Measurements from ENCODE around the gene ZNF14. TPM values are rescaled to one million over a fixed set of nuclear protein-coding genes. Genes with fewer than 3 reads are reported as not detected.

The ZNF14 gene
- total and polyA plus RNA-seq, 2 experiments from 2014 or later, result 4.6 to 10.2 TPM

- DNase-seq (ENCODE audit: low spot score) (no peak), ATAC-seq (no peak)
- Histone ChIP-seq H3K9me2 (ENCODE audit: insufficient read depth) (no peaks in the 10 kb centered on the region), H3F3A (replicated peaks; ENCODE audit: low read depth) (no peaks in the 10 kb centered on the region), H3K79me2 (replicated peaks; ENCODE audit: insufficient read depth) (no peaks in the 10 kb centered on the region), H4K20me1 (replicated peaks; ENCODE audit: insufficient read depth) (no peaks in the 10 kb centered on the region), H3K36me3 (ENCODE audit: insufficient read depth) (no peaks in the 10 kb centered on the region), H3K4me1 (ENCODE audit: insufficient read depth) (no peaks in the 10 kb centered on the region), H3K4me3 (no peak overlapping the region), H3K27me3 (ENCODE audit: insufficient read depth) (no peaks in the 10 kb centered on the region), H2AFZ (no peak overlapping the region), H3K4me2 (no peak overlapping the region), H3K27ac (ENCODE audit: low read depth) (no peak overlapping the region)
- H3K4me1 Mint-ChIP-seq, result no peaks in the 10 kb centered on the region
- TF ChIP-seq ZNF331 (CRISPR knock-in tag; IDR thresholded peaks at IDR 0.05; ENCODE audit: low read depth) (no peak), EZH2 (IDR thresholded peaks at IDR 0.05; ENCODE audit: low read depth, unreplicated experiment) (no peak), EZH2phosphoT487 (IDR thresholded peaks at IDR 0.05; ENCODE audit: unreplicated experiment) (no peak), CREB1 (CRISPR knock-in tag; IDR thresholded peaks at IDR 0.05; ENCODE audit: low read depth) (no peak)
- H3K27ac Mint-ChIP-seq, result no peak overlapping the region
- no peak overlapping the region for H3K4me3 Mint-ChIP-seq
- H3K27me3 Mint-ChIP-seq (ENCODE audit: insufficient read depth, low read depth, poor library complexity), result peaks cover 8% of the 10 kb centered on the region
- peaks cover 17% of the 10 kb centered on the region for H3K9me3 Mint-ChIP-seq
- H3K36me3 Mint-ChIP-seq (ENCODE audit: low read depth), result peaks cover 2% of the 10 kb centered on the region; the same call in 1 of the 3 replicates
Measured at GRCh38 chr19:19750842-19751790, 18.2 kb upstream of the ZNF14 start.

- no peak overlapping the region for H3K27ac ChIP-seq (ENCODE audit: low read depth)
- peaks cover 6% of the 10 kb centered on the region for H3K27me3 Mint-ChIP-seq (ENCODE audit: insufficient read depth, low read depth, poor library complexity)
- no peaks in the 10 kb centered on the region for H3K4me1 Mint-ChIP-seq
- peaks cover 8% of the 10 kb centered on the region for H3K9me3 Mint-ChIP-seq
- ATAC-seq, result no peak
- H3K4me1 ChIP-seq (ENCODE audit: insufficient read depth), result no peaks in the 10 kb centered on the region
- peaks cover 2% of the 10 kb centered on the region; the same call in 1 of the 3 replicates for H3K36me3 Mint-ChIP-seq (ENCODE audit: low read depth)
- no peak overlapping the region for H3K27ac Mint-ChIP-seq
- no peaks in the 10 kb centered on the region for H3K27me3 ChIP-seq (ENCODE audit: insufficient read depth)
- no peak for DNase-seq (ENCODE audit: low spot score)
- H3K36me3 ChIP-seq (ENCODE audit: insufficient read depth), result no peaks in the 10 kb centered on the region
- H3K4me3 Mint-ChIP-seq, result no peak overlapping the region
- no peaks in the 10 kb centered on the region for H3K79me2 ChIP-seq (replicated peaks; ENCODE audit: insufficient read depth)
- H4K20me1 ChIP-seq (replicated peaks; ENCODE audit: insufficient read depth), result no peaks in the 10 kb centered on the region
- H3K4me2 ChIP-seq, result no peak overlapping the region
- no peaks in the 10 kb centered on the region for H3K9me2 ChIP-seq (ENCODE audit: insufficient read depth)
- no peaks in the 10 kb centered on the region for H3F3A ChIP-seq (replicated peaks; ENCODE audit: low read depth)
- H2AFZ ChIP-seq, result no peak overlapping the region
- no peak overlapping the region for H3K4me3 ChIP-seq
- TF ChIP-seq ZNF462 (CRISPR knock-in tag; IDR thresholded peaks at IDR 0.05) (no peak), CREB1 (CRISPR knock-in tag; IDR thresholded peaks at IDR 0.05; ENCODE audit: low read depth) (no peak), EZH2 (IDR thresholded peaks at IDR 0.05; ENCODE audit: low read depth, unreplicated experiment) (no peak), STAT1 (IDR thresholded peaks at IDR 0.05; ENCODE audit: unreplicated experiment) (no peak), ETS1 (IDR thresholded peaks at IDR 0.05) (no peak), ZNF114 (CRISPR knock-in tag; IDR thresholded peaks at IDR 0.05) (no peak), CTCF (conservative IDR thresholded peaks at IDR 0.05; ENCODE audit: low read depth in 2 of 2) (no peak)
Measured at GRCh38 chr19:19749908-19750841, 17.3 kb upstream of the ZNF14 start.

All from GM23338 (cell line).